HEK293 (cell line): Measurements from ENCODE around the gene PRLR.

Source experiments
- CTCF ChIA-PET: fragments of 350-600 bp; formaldehyde crosslinking; extraction: SDS; loops from one replicate; lab custom pipeline; 2021; ENCODE audit warnings: antibody characterized with exemption; lab: Yijun Ruan, JAX
- POLR2A ChIA-PET: fragments of 300-600 bp; formaldehyde crosslinking; extraction: SDS; loops from one replicate; lab custom pipeline; 2020; ENCODE audit warnings: antibody characterized with exemption, inconsistent platforms; lab: Yijun Ruan, JAX
- H3K27ac ChIP-seq: fragments of 200-500 bp; sonication (Bioruptor generic); 2 replicates; pipeline ENCODE4 v1.5.1; 2014; ENCODE audit warnings: low read depth, low read length, control low read depth, inconsistent platforms; ENCODE audit errors: extremely low read depth
- H3K36me3 ChIP-seq, 2 experiments: fragments of 200-500 bp in 1 of 2; sonication (Bioruptor generic) in 1 of 2; 1 replicate in 1 of 2; 2 replicates in 1 of 2; pipeline ENCODE4 v1.5.1; 2014 to 2017; ENCODE audit warnings: inconsistent platforms in 2 of 2, low read length in 2 of 2; ENCODE audit not compliant: control insufficient read depth in 2 of 2, insufficient read depth in 1 of 2
- H3K4me1 ChIP-seq: fragments of 200-500 bp; sonication (Bioruptor generic); 2 replicates; pipeline ENCODE4 v1.5.1; 2014; ENCODE audit warnings: mild to moderate bottlenecking, low read length, inconsistent platforms; ENCODE audit not compliant: control insufficient read depth, insufficient read depth
- H3K4me3 ChIP-seq: 2 replicates; pipeline ENCODE4 v1.5.1; 2011; ENCODE audit warnings: low read depth, mild to moderate bottlenecking, control low read depth, low read length, moderate library complexity
- H3K9me3 ChIP-seq: fragments of 200-500 bp; sonication (Bioruptor generic); 2 replicates; pipeline ENCODE4 v1.5.1; 2014; ENCODE audit warnings: low read depth, low read length, inconsistent platforms; ENCODE audit not compliant: control insufficient read depth, insufficient read depth
- GFI1B ChIP-seq: fragments of 450-650 bp; formaldehyde crosslinking; IDR thresholded peaks from 2 replicates; pipeline ENCODE4 v1.5.1; 2016; ENCODE audit warnings: missing biosample characterization, missing genetic modification characterization
- GLI4 ChIP-seq: fragments of 450-650 bp; formaldehyde crosslinking; IDR thresholded peaks from 2 replicates; pipeline ENCODE4 v1.5.1; 2016; ENCODE audit warnings: missing biosample characterization, missing genetic modification characterization
- KLF9 ChIP-seq: fragments of 450-650 bp; formaldehyde crosslinking; IDR thresholded peaks from 2 replicates; pipeline ENCODE4 v1.5.1; 2016; ENCODE audit warnings: missing biosample characterization, missing genetic modification characterization, low read depth
- MYNN ChIP-seq: fragments of 450-650 bp; formaldehyde crosslinking; IDR thresholded peaks from 2 replicates; pipeline ENCODE4 v1.5.1; 2016; ENCODE audit warnings: missing biosample characterization, missing genetic modification characterization, borderline replicate concordance
- REPIN1 ChIP-seq: fragments of 450-650 bp; formaldehyde crosslinking; IDR thresholded peaks from 2 replicates; pipeline ENCODE4 v1.5.1; 2017; ENCODE audit warnings: missing biosample characterization, missing genetic modification characterization, low read depth
- YY2 ChIP-seq: fragments of 450-650 bp; formaldehyde crosslinking; IDR thresholded peaks from 2 replicates; pipeline ENCODE4 v1.5.1; 2016; ENCODE audit warnings: missing biosample characterization, missing genetic modification characterization
- ZBTB21 ChIP-seq: fragments of 450-650 bp; formaldehyde crosslinking; IDR thresholded peaks from 2 replicates; pipeline ENCODE4 v1.5.1; 2017; ENCODE audit warnings: missing biosample characterization, missing genetic modification characterization
- ZBTB48 ChIP-seq: fragments of 450-650 bp; formaldehyde crosslinking; IDR thresholded peaks from 2 replicates; pipeline ENCODE4 v1.5.1; 2016; ENCODE audit warnings: missing biosample characterization, missing genetic modification characterization
- ZNF157 ChIP-seq: fragments of 450-650 bp; formaldehyde crosslinking; IDR thresholded peaks from 2 replicates; pipeline ENCODE4 v1.5.1; 2016; ENCODE audit warnings: missing biosample characterization, missing genetic modification characterization
- ZNF2 ChIP-seq: fragments of 450-650 bp; formaldehyde crosslinking; IDR thresholded peaks from 2 replicates; pipeline ENCODE4 v1.5.1; 2016; ENCODE audit warnings: missing biosample characterization, missing genetic modification characterization
- ZNF211 ChIP-seq: fragments of 450-650 bp; formaldehyde crosslinking; IDR thresholded peaks from 2 replicates; pipeline ENCODE4 v1.5.1; 2016; ENCODE audit warnings: low read depth, missing biosample characterization, missing genetic modification characterization
- ZNF239 ChIP-seq: fragments of 450-650 bp; formaldehyde crosslinking; IDR thresholded peaks from 2 replicates; pipeline ENCODE4 v1.5.1; 2016; ENCODE audit warnings: missing biosample characterization, missing genetic modification characterization
- ZNF398 ChIP-seq: fragments of 450-650 bp; formaldehyde crosslinking; IDR thresholded peaks from 2 replicates; pipeline ENCODE4 v1.5.1; 2017; ENCODE audit warnings: missing biosample characterization, missing genetic modification characterization
- ZNF473 ChIP-seq: fragments of 450-650 bp; formaldehyde crosslinking; IDR thresholded peaks from 2 replicates; pipeline ENCODE4 v1.5.1; 2017; ENCODE audit warnings: missing biosample characterization, missing genetic modification characterization
- ZNF600 ChIP-seq: fragments of 450-650 bp; formaldehyde crosslinking; IDR thresholded peaks from 2 replicates; pipeline ENCODE4 v1.5.1; 2016; ENCODE audit warnings: missing biosample characterization, missing genetic modification characterization
- ZNF610 ChIP-seq: fragments of 450-650 bp; formaldehyde crosslinking; IDR thresholded peaks from 2 replicates; pipeline ENCODE4 v1.5.1; 2016; ENCODE audit warnings: missing biosample characterization, missing genetic modification characterization, borderline replicate concordance
- ZNF670 ChIP-seq: fragments of 450-650 bp; formaldehyde crosslinking; IDR thresholded peaks from 2 replicates; pipeline ENCODE4 v1.5.1; 2016; ENCODE audit warnings: missing biosample characterization, missing genetic modification characterization, low read depth
- ZNF701 ChIP-seq: fragments of 450-650 bp; formaldehyde crosslinking; IDR thresholded peaks from 2 replicates; pipeline ENCODE4 v1.5.1; 2016; ENCODE audit warnings: missing biosample characterization, missing genetic modification characterization
- ZNF768 ChIP-seq: fragments of 450-650 bp; formaldehyde crosslinking; IDR thresholded peaks from 2 replicates; pipeline ENCODE4 v1.5.1; 2018; ENCODE audit warnings: missing biosample characterization, mild to moderate bottlenecking, missing genetic modification characterization
- TF ChIP-seq, protein P1 (sequence below): fragments of 450-650 bp; formaldehyde crosslinking; IDR thresholded peaks from 2 replicates; pipeline ENCODE4 v1.5.1; 2016; ENCODE audit warnings: missing biosample characterization, missing genetic modification characterization
- TF ChIP-seq, protein P2 (sequence below): fragments of 450-650 bp; formaldehyde crosslinking; conservative IDR thresholded peaks from 2 replicates; pipeline ENCODE4 v1.5.1; 2016; ENCODE audit warnings: low read depth, missing biosample characterization, missing genetic modification characterization

Gene PRLR

DNA sequence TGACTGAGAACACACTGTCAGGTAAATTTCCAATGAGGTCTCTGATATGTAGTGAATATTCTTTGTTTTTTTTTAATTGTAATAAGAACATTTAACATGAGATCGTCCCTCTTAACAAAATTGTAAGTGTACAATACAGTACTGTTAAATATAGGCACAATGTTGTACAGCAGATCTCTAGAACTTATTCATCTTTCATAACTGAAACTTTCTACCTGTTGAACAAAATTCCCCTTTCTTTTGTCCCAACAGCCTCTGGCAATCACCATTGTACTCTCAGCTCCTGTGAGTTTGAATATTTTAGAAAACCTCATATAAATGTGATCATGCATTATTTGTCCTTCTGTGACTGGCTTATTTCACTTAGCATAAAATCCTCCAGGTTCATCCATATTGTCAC is 10.6 kb upstream of the PRLR start:
- CTCF ChIA-PET: no interaction called here
- POLR2A ChIA-PET: no interaction called here

DNA sequence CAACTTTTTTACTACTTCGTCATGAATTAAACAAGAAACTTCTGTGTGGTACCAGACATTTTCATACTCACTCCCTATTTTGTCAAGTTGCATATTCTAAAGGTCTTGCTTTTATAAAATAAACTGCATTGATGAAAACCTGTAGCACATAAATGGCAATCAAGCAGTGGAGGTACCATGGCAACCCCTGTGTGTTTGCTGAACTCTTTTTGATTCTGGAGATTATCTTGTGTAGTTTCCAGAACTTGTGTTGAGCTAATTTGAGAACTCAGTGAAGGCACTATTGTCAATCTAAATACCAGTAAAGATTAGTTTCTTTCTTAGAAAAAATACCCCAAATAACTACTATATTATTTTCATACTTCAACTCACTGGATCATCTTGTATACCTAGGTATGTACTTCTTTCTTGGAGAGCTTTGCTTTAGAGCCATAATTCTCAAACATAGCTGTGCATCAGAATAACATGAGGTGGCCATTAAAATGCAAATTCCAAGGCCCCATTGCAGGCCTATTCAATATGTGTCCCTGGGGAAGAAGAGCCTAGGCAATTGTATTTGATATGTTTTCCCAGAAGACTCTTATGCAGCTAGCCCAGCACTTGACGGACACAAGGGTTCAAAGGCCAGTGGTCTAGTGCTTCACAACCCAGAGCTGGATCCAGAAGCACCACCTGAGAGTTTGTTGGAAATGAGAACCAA is 9.8 kb upstream of the PRLR start:
- TF ChIP-seq ZNF2 (tag by site-specific recombination) (no peak), ZNF398 (tag by site-specific recombination) (no peak), ZNF670 (tag by site-specific recombination) (no peak), GFI1B (tag by site-specific recombination) (no peak), MYNN (tag by site-specific recombination) (no peak), YY2 (no peak), GLI4 (tag by site-specific recombination) (no peak), REPIN1 (tag by site-specific recombination) (no peak), ZNF600 (tag by site-specific recombination) (no peak), KLF9 (tag by site-specific recombination) (no peak)
- TF ChIP-seq, protein P1, sequence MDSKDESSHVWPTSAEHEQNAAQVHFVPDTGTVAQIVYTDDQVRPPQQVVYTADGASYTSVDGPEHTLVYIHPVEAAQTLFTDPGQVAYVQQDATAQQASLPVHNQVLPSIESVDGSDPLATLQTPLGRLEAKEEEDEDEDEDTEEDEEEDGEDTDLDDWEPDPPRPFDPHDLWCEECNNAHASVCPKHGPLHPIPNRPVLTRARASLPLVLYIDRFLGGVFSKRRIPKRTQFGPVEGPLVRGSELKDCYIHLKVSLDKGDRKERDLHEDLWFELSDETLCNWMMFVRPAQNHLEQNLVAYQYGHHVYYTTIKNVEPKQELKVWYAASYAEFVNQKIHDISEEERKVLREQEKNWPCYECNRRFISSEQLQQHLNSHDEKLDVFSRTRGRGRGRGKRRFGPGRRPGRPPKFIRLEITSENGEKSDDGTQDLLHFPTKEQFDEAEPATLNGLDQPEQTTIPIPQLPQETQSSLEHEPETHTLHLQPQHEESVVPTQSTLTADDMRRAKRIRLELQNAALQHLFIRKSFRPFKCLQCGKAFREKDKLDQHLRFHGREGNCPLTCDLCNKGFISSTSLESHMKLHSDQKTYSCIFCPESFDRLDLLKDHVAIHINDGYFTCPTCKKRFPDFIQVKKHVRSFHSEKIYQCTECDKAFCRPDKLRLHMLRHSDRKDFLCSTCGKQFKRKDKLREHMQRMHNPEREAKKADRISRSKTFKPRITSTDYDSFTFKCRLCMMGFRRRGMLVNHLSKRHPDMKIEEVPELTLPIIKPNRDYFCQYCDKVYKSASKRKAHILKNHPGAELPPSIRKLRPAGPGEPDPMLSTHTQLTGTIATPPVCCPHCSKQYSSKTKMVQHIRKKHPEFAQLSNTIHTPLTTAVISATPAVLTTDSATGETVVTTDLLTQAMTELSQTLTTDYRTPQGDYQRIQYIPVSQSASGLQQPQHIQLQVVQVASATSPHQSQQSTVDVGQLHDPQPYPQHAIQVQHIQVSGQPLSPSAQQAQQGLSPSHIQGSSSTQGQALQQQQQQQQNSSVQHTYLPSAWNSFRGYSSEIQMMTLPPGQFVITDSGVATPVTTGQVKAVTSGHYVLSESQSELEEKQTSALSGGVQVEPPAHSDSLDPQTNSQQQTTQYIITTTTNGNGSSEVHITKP (tag by site-specific recombination): no peak
- TF ChIP-seq, protein P2, sequence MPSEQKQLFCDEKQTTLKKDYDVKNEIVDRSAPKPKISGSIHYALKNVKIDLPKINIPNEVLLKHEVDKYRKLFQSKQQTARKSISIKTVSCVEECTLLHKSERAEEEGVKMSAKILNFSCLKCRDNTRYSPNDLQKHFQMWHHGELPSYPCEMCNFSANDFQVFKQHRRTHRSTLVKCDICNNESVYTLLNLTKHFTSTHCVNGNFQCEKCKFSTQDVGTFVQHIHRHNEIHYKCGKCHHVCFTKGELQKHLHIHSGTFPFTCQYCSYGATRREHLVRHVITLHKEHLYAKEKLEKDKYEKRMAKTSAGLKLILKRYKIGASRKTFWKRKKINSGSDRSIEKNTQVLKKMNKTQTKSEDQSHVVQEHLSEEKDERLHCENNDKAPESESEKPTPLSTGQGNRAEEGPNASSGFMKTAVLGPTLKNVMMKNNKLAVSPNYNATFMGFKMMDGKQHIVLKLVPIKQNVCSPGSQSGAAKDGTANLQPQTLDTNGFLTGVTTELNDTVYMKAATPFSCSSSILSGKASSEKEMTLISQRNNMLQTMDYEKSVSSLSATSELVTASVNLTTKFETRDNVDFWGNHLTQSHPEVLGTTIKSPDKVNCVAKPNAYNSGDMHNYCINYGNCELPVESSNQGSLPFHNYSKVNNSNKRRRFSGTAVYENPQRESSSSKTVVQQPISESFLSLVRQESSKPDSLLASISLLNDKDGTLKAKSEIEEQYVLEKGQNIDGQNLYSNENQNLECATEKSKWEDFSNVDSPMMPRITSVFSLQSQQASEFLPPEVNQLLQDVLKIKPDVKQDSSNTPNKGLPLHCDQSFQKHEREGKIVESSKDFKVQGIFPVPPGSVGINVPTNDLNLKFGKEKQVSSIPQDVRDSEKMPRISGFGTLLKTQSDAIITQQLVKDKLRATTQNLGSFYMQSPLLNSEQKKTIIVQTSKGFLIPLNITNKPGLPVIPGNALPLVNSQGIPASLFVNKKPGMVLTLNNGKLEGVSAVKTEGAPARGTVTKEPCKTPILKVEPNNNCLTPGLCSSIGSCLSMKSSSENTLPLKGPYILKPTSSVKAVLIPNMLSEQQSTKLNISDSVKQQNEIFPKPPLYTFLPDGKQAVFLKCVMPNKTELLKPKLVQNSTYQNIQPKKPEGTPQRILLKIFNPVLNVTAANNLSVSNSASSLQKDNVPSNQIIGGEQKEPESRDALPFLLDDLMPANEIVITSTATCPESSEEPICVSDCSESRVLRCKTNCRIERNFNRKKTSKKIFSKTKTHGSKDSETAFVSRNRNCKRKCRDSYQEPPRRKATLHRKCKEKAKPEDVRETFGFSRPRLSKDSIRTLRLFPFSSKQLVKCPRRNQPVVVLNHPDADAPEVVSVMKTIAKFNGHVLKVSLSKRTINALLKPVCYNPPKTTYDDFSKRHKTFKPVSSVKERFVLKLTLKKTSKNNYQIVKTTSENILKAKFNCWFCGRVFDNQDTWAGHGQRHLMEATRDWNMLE (tag by site-specific recombination): no peak
- ChIA-PET CTCF (no interaction called here), POLR2A (no interaction called here)
- Histone ChIP-seq H3K27ac (no peak overlapping the region), H3K4me3 (no peak overlapping the region), H3K36me3 (no peaks in the 10 kb centered on the region), H3K9me3 (no peaks in the 10 kb centered on the region), H3K4me1 (no peaks in the 10 kb centered on the region)

More for the DNA sequence above, 10.6 kb upstream of the PRLR start:
- Histone ChIP-seq H3K4me1 (no peaks in the 10 kb centered on the region), H3K4me3 (no peak overlapping the region), H3K36me3 (no peaks in the 10 kb centered on the region), H3K9me3 (no peaks in the 10 kb centered on the region), H3K27ac (no peak overlapping the region)
- no peak for TF ChIP-seq ZBTB48
- TF ChIP-seq ZNF2 (tag by site-specific recombination): no peak
- no peak for TF ChIP-seq ZNF701 (tag by site-specific recombination)
- TF ChIP-seq ZNF398 (tag by site-specific recombination): no peak
- TF ChIP-seq ZNF768: no peak
- TF ChIP-seq ZNF239: no peak
- TF ChIP-seq ZBTB21 (tag by site-specific recombination): no peak
- no peak for TF ChIP-seq ZNF670 (tag by site-specific recombination)
- no peak for TF ChIP-seq ZNF610
- no peak for TF ChIP-seq ZNF473 (tag by site-specific recombination)
- no peak for TF ChIP-seq ZNF157 (tag by site-specific recombination)
- TF ChIP-seq ZNF211: no peak
